Lower lobe of right lung (tissue), 2 donors: ENCODE results near the gene NRP1. TPM values are rescaled to one million over a fixed set of nuclear protein-coding genes. Genes with fewer than 3 reads are reported as not detected.
A peak's percentile ranks its signal among the peaks of the same experiment; 100 is the strongest.

Experiments used
- ATAC-seq, 2 donors: fragments of 200-7000 bp; cut with Tn5 transposase; one replicate each; pipeline ENCODE4 v1.9.1; 2020 to 2022; ENCODE audit warnings: mild to moderate bottlenecking in 2 of 2, moderate library complexity in 2 of 2
- DNase-seq: peaks from one replicate; pipeline ENCODE4 v3.0.0-alpha.2; 2020
- H3K27ac ChIP-seq: fragments of 200-600 bp; one replicate; pipeline ENCODE4 v1.8.0; 2022
- H3K27me3 ChIP-seq: fragments of 200-600 bp; one replicate; pipeline ENCODE4 v1.8.0; 2022; ENCODE audit warnings: low read depth
- H3K36me3 ChIP-seq: fragments of 200-600 bp; one replicate; pipeline ENCODE4 v1.8.0; 2022; ENCODE audit warnings: mild to moderate bottlenecking
- H3K4me1 ChIP-seq: fragments of 200-600 bp; one replicate; pipeline ENCODE4 v1.8.0; 2022
- H3K4me3 ChIP-seq: fragments of 200-600 bp; one replicate; pipeline ENCODE4 v1.8.0; 2022; ENCODE audit warnings: mild to moderate bottlenecking
- H3K9me3 ChIP-seq: fragments of 200-600 bp; one replicate; pipeline ENCODE4 v1.8.0; 2022
- CTCF ChIP-seq: fragments of 200-600 bp; IDR thresholded peaks from one replicate; pipeline ENCODE4 v1.8.0; 2022; ENCODE audit warnings: antibody characterized with exemption, mild to moderate bottlenecking
- intact Hi-C: fragments of 100-400 bp; cut with DNase I; formaldehyde crosslinking; loops from one replicate; pipeline ENCODE4 v1.11.0; 2022
- total RNA-seq: library from RNA; stranded (reverse); fragmentation: NEBNext Ultra II Directional; extraction: Animal tissue kit (Norgen Biotek cat#: 25700); gene quantifications from one replicate; pipeline ENCODE4 v1.2.1, GENCODE V29; 2021
- donor health status: DM: no; HTN: yes; CAD: no; lungs with severe emphysema.

The NRP1 gene
- total RNA-seq, 1 donor from 2014 or later: 127 TPM

- intact Hi-C loops: no loop called here
These were observed 183.6 kb downstream of the NRP1 start for GRCh38 chr10:33150889-33151288.

GRCh38 chr10:33150146-33150545 is 184.3 kb downstream of the NRP1 start:
- H3K4me1 ChIP-seq: no peaks in the 10 kb centered on the region
- no peak for TF ChIP-seq CTCF
- no peak overlapping the region for H3K27ac ChIP-seq
- DNase-seq (no peak), ATAC-seq (no peak)
- H3K9me3 ChIP-seq: no peaks in the 10 kb centered on the region
- intact Hi-C loops: no loop called here
- H3K36me3 ChIP-seq: no peaks in the 10 kb centered on the region
- H3K4me3 ChIP-seq: no peak overlapping the region
- H3K27me3 ChIP-seq: no peaks in the 10 kb centered on the region

More at GRCh38 chr10:33150889-33151288, 183.6 kb downstream of the NRP1 start:
- H3K36me3 ChIP-seq: no peaks in the 10 kb centered on the region
- H3K27ac ChIP-seq: no peak overlapping the region
- no peak for ATAC-seq
- no peak for DNase-seq
- peaks cover 7% of the 10 kb centered on the region for H3K4me1 ChIP-seq
- no peaks in the 10 kb centered on the region for H3K9me3 ChIP-seq
- no peak for TF ChIP-seq CTCF
- no peaks in the 10 kb centered on the region for H3K27me3 ChIP-seq
- no peak overlapping the region for H3K4me3 ChIP-seq

GRCh38 chr10:33147013-33147310 is 187.5 kb downstream of the NRP1 start:
- DNase-seq: no peak
- TF ChIP-seq CTCF: no peak
- Histone ChIP-seq H3K4me3 (no peak overlapping the region), H3K27me3 (no peaks in the 10 kb centered on the region), H3K36me3 (no peaks in the 10 kb centered on the region), H3K27ac (no peak overlapping the region), H3K4me1 (no peaks in the 10 kb centered on the region), H3K9me3 (no peaks in the 10 kb centered on the region)
- intact Hi-C loops: no loop called here
- no peak for ATAC-seq

GRCh38 chr10:33146189-33147012 is 188.1 kb downstream of the NRP1 start:
- no peaks in the 10 kb centered on the region for H3K9me3 ChIP-seq
- DNase-seq: no peak
- no peak for ATAC-seq

GRCh38 chr10:33145451-33146188 is 188.8 kb downstream of the NRP1 start:
- peak in 1 of 2 donors; percentile 50 for ATAC-seq

More at GRCh38 chr10:33146189-33147012, 188.1 kb downstream of the NRP1 start:
- no peak for TF ChIP-seq CTCF
- intact Hi-C loops: no loop called here
- Histone ChIP-seq H3K36me3 (no peaks in the 10 kb centered on the region), H3K4me3 (no peak overlapping the region), H3K27me3 (no peaks in the 10 kb centered on the region), H3K4me1 (no peaks in the 10 kb centered on the region), H3K27ac (no peak overlapping the region)

More at GRCh38 chr10:33145451-33146188, 188.8 kb downstream of the NRP1 start:
- DNase-seq: no peak
- H3K27ac ChIP-seq: no peak overlapping the region
- H3K4me3 ChIP-seq: no peak overlapping the region
- no peaks in the 10 kb centered on the region for H3K27me3 ChIP-seq
- intact Hi-C loops: no loop called here
- H3K4me1 ChIP-seq: no peaks in the 10 kb centered on the region
- TF ChIP-seq CTCF: no peak
- H3K36me3 ChIP-seq: no peaks in the 10 kb centered on the region
- no peaks in the 10 kb centered on the region for H3K9me3 ChIP-seq
